A673 (cell line): Measurements from ENCODE around the gene ELOB.

Source experiments
- EZH2 ChIP-seq: fragments of 200-600 bp; sonication (generic); IDR thresholded peaks from 2 replicates; pipeline ENCODE4 v1.6.1; 2017; ENCODE audit warnings: borderline replicate concordance, low read depth, mild to moderate bottlenecking, mixed read lengths, antibody characterized with exemption, low read length; ENCODE audit not compliant: poor library complexity, severe bottlenecking
- TF ChIP-seq, protein P1 (sequence below): fragments of 300-800, 200-600 bp; sonication (generic); conservative IDR thresholded peaks from 2 replicates; pipeline ENCODE4 v1.5.1; 2017; ENCODE audit warnings: low read depth, mild to moderate bottlenecking, antibody characterized with exemption, low read length, moderate library complexity, mixed read lengths

DNA sequence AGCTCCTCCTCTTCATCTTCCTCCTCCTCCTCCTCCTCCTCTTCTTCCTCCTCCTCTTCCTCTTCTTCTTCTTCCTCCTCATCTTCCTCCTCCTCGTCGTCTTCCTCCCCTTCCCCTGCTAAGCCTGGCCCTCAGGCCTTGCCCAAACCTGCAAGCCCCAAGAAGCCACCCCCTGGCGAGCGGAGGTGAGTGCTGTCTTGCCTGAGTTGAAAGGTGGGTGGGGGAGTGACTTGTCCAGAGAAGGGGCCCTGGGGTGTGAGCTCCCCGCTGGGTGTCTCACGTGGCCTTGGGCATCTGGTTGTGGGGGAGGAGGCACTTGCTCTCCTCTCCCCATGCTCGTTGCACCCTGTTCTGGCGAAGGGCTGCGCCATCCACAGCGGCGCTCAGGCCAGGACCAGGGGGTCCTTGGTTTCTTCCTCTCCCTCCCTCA, 8.0 kb downstream of the ELOB start:
- TF ChIP-seq, protein P1, sequence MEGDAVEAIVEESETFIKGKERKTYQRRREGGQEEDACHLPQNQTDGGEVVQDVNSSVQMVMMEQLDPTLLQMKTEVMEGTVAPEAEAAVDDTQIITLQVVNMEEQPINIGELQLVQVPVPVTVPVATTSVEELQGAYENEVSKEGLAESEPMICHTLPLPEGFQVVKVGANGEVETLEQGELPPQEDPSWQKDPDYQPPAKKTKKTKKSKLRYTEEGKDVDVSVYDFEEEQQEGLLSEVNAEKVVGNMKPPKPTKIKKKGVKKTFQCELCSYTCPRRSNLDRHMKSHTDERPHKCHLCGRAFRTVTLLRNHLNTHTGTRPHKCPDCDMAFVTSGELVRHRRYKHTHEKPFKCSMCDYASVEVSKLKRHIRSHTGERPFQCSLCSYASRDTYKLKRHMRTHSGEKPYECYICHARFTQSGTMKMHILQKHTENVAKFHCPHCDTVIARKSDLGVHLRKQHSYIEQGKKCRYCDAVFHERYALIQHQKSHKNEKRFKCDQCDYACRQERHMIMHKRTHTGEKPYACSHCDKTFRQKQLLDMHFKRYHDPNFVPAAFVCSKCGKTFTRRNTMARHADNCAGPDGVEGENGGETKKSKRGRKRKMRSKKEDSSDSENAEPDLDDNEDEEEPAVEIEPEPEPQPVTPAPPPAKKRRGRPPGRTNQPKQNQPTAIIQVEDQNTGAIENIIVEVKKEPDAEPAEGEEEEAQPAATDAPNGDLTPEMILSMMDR: no peak
- no peak for TF ChIP-seq EZH2
